Tibial artery (tissue), 4 donors: ENCODE results near the gene PTRHD1.

Source experiments
- DNase-seq, 2 donors: peaks; one replicate each; pipeline ENCODE4 v3.0.0-alpha.2; 2019
- H3K27ac ChIP-seq, 2 donors: fragments of 200-600 bp; sonication (generic) in 1 of 2; 1 replicate in 1 of 2; 2 replicates in 1 of 2; pipeline ENCODE4 v1.5.1; 2018 to 2019; ENCODE audit warnings: mild to moderate bottlenecking in 1 of 2
- H3K27me3 ChIP-seq, 2 donors: fragments of 200-600 bp; sonication (generic) in 1 of 2; one replicate each; pipeline versions ENCODE4 v1.5.1 to v1.6.0; 2016 to 2019
- H3K36me3 ChIP-seq, 3 donors: fragments of 200-600 bp; sonication (generic) in 2 of 3; one replicate each; pipeline ENCODE4 v1.5.1; 2016 to 2019; ENCODE audit warnings: mild to moderate bottlenecking in 2 of 3
- H3K4me1 ChIP-seq, 4 donors: fragments of 200-600 bp; sonication (generic) in 2 of 4; 1 replicate in 3 of 4; 2 replicates in 1 of 4; pipeline ENCODE4 v1.5.1; 2016 to 2019
- H3K4me3 ChIP-seq, 2 donors: fragments of 200-600 bp; sonication (generic) in 1 of 2; 1 replicate in 1 of 2; 2 replicates in 1 of 2; pipeline ENCODE4 v1.5.1; 2018 to 2019; ENCODE audit warnings: mild to moderate bottlenecking in 2 of 2
- H3K9me3 ChIP-seq, 3 donors: fragments of 200-600 bp; sonication (generic) in 1 of 3; one replicate each; pipeline ENCODE4 v1.5.1; 2016 to 2019
- intact Hi-C: fragments of 100-400 bp; cut with DNase I; formaldehyde crosslinking; loops from one replicate; pipeline ENCODE4 v1.15.0; 2023; ENCODE audit warnings: low total_unique reads
- TF ChIP-seq, protein P1 (sequence below), 2 experiments: fragments of 200-600 bp in 1 of 2; fragments of 450-650 bp in 1 of 2; IDR thresholded peaks; one replicate each; pipeline ENCODE4 v1.5.1; 2017 to 2019; ENCODE audit warnings: antibody characterized with exemption in 2 of 2, mild to moderate bottlenecking in 1 of 2, moderate library complexity in 1 of 2

The PTRHD1 gene

DNA sequence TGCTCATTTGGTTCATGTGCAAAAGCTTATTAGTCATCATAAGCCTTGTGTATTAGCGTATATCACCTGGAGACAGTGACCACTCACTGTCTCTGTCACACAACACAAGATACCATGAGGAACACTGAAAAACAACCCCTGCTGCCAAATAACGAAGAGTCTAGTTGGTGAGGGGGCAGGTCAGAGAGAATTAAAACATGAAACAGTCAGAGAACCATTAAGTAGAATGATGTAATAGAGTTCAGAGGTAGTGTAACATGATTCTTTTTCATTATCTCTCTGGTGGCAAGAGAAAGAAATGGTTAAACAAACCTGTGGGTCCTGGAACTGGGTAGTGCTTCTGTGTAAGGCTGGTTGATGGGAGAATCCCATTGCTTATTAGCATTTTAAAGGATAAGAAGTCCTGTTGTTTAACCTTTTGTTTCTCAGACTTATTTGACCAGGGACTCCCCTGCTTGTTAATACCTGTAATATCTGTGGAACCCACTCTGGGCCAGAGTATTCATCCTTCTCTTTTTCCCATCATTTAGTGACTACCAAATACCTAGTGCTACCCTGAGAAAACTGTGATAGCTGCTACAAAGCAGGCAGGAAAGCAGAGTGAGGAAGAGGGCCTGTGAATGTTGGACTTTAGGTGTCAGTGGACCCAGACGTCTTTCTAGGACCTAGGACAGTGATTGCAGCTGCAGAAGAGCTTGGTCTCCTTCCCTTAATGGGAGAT lies 38.0 kb downstream of the PTRHD1 start:
- Histone ChIP-seq H3K4me1 (no peaks in the 10 kb centered on the region), H3K27me3 (no peaks in the 10 kb centered on the region), H3K9me3 (no peaks in the 10 kb centered on the region), H3K27ac (no peak overlapping the region), H3K36me3 (peaks cover 59 to 70% (median 67%) of the 10 kb centered on the region in 3 donors), H3K4me3 (no peak overlapping the region)
- no peak for DNase-seq
- TF ChIP-seq, protein P1, sequence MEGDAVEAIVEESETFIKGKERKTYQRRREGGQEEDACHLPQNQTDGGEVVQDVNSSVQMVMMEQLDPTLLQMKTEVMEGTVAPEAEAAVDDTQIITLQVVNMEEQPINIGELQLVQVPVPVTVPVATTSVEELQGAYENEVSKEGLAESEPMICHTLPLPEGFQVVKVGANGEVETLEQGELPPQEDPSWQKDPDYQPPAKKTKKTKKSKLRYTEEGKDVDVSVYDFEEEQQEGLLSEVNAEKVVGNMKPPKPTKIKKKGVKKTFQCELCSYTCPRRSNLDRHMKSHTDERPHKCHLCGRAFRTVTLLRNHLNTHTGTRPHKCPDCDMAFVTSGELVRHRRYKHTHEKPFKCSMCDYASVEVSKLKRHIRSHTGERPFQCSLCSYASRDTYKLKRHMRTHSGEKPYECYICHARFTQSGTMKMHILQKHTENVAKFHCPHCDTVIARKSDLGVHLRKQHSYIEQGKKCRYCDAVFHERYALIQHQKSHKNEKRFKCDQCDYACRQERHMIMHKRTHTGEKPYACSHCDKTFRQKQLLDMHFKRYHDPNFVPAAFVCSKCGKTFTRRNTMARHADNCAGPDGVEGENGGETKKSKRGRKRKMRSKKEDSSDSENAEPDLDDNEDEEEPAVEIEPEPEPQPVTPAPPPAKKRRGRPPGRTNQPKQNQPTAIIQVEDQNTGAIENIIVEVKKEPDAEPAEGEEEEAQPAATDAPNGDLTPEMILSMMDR (IDR thresholded peaks at IDR 0.05) = no peak
- intact Hi-C loops = no loop called here

DNA sequence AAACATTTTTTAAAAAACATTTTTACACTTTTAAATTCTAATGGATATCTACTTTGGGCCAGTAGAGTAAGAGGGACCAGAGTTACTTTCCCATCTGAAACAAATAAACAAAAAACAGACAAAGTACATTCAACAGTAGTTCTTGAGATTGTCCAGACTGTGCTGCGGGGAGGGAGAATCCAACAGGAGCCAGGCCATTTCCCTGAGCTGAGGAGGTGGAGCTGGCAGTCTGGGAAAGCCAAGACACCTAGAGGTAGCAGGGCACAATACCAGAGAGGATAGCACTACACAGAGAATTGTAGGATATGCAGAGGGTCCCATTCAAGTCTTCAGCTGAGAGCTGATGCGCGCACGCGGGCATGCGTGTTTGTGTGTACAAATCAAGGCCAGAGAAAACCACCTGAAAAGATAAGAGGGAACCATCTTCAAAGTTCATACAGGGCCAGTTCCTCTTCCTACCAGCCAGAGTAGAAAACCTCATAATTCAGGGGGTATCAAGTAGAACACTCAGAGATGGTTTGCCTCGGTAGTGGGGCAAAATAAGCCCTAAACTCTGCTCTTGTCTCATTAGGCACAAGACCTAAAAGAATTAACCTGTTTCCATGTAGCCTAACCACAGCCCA lies 44.0 kb downstream of the PTRHD1 start:
- Histone ChIP-seq H3K27me3 (no peaks in the 10 kb centered on the region), H3K36me3 (peaks cover 22 to 47% (median 22%) of the 10 kb centered on the region in 3 donors), H3K9me3 (no peaks in the 10 kb centered on the region), H3K4me1 (no peaks in the 10 kb centered on the region), H3K4me3 (no peak overlapping the region), H3K27ac (no peak overlapping the region)
- intact Hi-C loops = no loop called here
- no peak for DNase-seq
- TF ChIP-seq, protein P1 (IDR thresholded peaks at IDR 0.05) = no peak

DNA sequence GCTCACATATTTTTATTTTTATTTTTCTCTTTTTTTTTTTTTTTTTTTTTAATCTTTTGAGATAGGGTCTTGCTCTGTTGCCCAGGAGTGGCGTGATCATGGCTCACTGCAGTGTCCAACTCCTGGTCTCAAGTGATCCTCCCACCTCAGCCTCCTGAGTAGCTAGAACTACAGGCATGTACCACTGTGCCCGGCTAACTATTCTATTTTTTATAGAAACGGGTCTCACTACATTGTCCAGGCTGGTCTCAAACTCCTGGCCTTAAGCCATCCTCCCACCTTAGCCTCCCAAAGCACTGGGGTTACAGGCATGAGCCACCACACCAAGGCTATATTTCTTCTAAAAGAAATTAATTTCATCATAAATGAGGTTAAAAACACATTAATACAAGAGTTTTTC lies 45.9 kb downstream of the PTRHD1 start:
- Histone ChIP-seq H3K4me1 (no peaks in the 10 kb centered on the region), H3K27ac (no peak overlapping the region), H3K36me3 (peaks cover 6 to 42% (median 13%) of the 10 kb centered on the region in 3 donors), H3K4me3 (no peak overlapping the region), H3K9me3 (no peaks in the 10 kb centered on the region), H3K27me3 (no peaks in the 10 kb centered on the region)
- intact Hi-C loops = no loop called here
- TF ChIP-seq, protein P1 (IDR thresholded peaks at IDR 0.05) = no peak
- DNase-seq = no peak

DNA sequence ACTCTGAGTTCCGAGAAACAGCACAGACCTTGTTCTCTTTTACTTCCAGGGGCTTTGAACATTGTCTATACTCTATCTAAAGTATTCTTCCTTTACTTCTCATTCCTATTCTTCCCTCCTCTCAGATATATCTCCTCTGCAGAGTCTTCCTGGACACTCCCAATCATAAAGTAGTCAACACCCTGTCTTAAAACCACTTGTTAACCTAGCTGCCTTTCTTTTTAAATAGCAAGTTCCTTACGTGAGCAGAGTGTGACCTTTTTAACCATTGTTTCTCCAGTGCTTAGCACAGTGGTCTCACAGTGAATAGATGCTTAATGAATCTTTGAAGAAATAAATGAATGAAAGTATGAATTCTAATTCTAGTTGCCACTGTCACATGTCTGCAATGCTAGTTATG lies 47.4 kb downstream of the PTRHD1 start:
- H3K36me3 ChIP-seq = peaks cover 9 to 43% (median 13%) of the 10 kb centered on the region in 3 donors
- intact Hi-C loops = no loop called here
- H3K27ac ChIP-seq = no peak overlapping the region
- no peaks in the 10 kb centered on the region for H3K4me1 ChIP-seq
- TF ChIP-seq, protein P1 (IDR thresholded peaks at IDR 0.05) = no peak
- H3K4me3 ChIP-seq = no peak overlapping the region
- H3K9me3 ChIP-seq = no peaks in the 10 kb centered on the region
- DNase-seq = no peak
- H3K27me3 ChIP-seq = no peaks in the 10 kb centered on the region

DNA sequence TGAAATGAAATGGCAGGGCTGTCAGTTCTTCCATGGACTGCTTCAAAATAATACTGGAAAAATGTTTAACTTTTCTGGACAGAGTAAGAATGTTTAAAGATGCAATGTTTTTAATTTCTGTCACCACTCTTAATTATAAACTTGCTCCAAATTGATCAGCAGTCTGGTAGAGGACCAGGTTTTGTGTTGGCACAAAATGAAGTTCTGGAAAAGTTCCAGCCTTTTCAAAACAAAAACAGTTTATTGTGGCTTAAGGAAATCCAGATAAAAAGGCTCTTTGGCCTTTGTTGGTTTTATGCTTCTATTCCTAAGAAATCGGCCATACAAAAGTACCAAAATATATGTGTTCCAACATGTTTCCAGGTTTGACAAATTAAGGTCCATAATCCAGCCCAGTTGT lies 48.8 kb downstream of the PTRHD1 start:
- Histone ChIP-seq H3K9me3 (no peaks in the 10 kb centered on the region), H3K27ac (no peak overlapping the region), H3K36me3 (peaks cover 12 to 43% (median 13%) of the 10 kb centered on the region in 3 donors), H3K27me3 (no peaks in the 10 kb centered on the region), H3K4me1 (no peaks in the 10 kb centered on the region), H3K4me3 (no peak overlapping the region)
- TF ChIP-seq, protein P1 (IDR thresholded peaks at IDR 0.05) = no peak
- DNase-seq = no peak
- intact Hi-C loops = no loop called here
